Epithelial cell of proximal tubule (primary cell): ENCODE data around the gene TSFM. TPM values are rescaled to one million over a fixed set of nuclear protein-coding genes. Genes with fewer than 3 reads are reported as not detected.

Experiments used
- DNase-seq: peaks from one replicate; pipeline ENCODE4 v3.0.0-alpha.2; 2011; ENCODE audit warnings: low read depth
- H3K4me3 ChIP-seq: 2 replicates; pipeline ENCODE4 v1.5.1; 2011; ENCODE audit warnings: low read depth, mild to moderate bottlenecking, low read length
- CTCF ChIP-seq: conservative IDR thresholded peaks from 2 replicates; pipeline ENCODE4 v1.5.1; 2012; ENCODE audit warnings: low read depth, mild to moderate bottlenecking, low read length
- total RNA-seq: library from RNA; depleted of rRNA; stranded (reverse); fragments of >200 nt; gene quantifications from 2 replicates; pipeline ENCODE4 v1.2.3, GENCODE V29; 2015

Gene TSFM
- total RNA-seq, 1 donor from 2014 or later, result 30.6 TPM

- no peak overlapping the region for H3K4me3 ChIP-seq
- TF ChIP-seq CTCF, result no peak
Measured at GRCh38 chr12:57741844-57742738, 40.5 kb upstream of the TSFM start.

GRCh38 chr12:57743769-57744168, 38.8 kb upstream of the TSFM start:
- no peak for DNase-seq
- H3K4me3 ChIP-seq, result peak overlapping the region; percentile 79
- TF ChIP-seq CTCF, result no peak

More at GRCh38 chr12:57741844-57742738, 40.5 kb upstream of the TSFM start:
- DNase-seq, result no peak

- peak overlapping the region; percentile 79 for H3K4me3 ChIP-seq
- TF ChIP-seq CTCF, result no peak
- DNase-seq, result no peak
Measured at GRCh38 chr12:57744194-57744776, 38.3 kb upstream of the TSFM start.

GRCh38 chr12:57744777-57745484, 37.7 kb upstream of the TSFM start, which contains the start of gene TSPAN31:
TSS of gene TSPAN31 (plus strand) at chr12:57745039. CDS start at chr12:57745155, 116 bp downstream.
- H3K4me3 ChIP-seq, result peak within 1 kb of the TSS; percentile 79
- peak; percentile 93 for DNase-seq
- no peak for TF ChIP-seq CTCF

GRCh38 chr12:57745485-57745881, 37.1 kb upstream of the TSFM start:
- no peak for TF ChIP-seq CTCF
- H3K4me3 ChIP-seq, result peak overlapping the region; percentile 79
- DNase-seq, result no peak

GRCh38 chr12:57746025-57746424, 36.6 kb upstream of the TSFM start:
- TF ChIP-seq CTCF, result no peak
- H3K4me3 ChIP-seq, result peak overlapping the region; percentile 79
- DNase-seq, result no peak
